HG03045 (cell line): ENCODE results near the gene DIPK1C.
"Not testable (repeated sequence)": the region's sequence is repeated elsewhere in the genome, so short reads cannot be mapped to it uniquely, and the experiment has no call there.

Source experiments
- ATAC-seq: cut with Tn5 transposase; IDR thresholded peaks from one replicate; pipeline ENCODE4 v1.9.1; 2021; ENCODE audit warnings: mild to moderate bottlenecking, moderate library complexity; ENCODE audit not compliant: unreplicated experiment

DIPK1C gene

GRCh38 chr18:74457043-74457724, at the start of gene DIPK1C:
DIPK1C (minus strand) TSS chr18:74457308; CDS start chr18:74457259, 49 bp downstream.
- no peak for ATAC-seq

- no peak for ATAC-seq
Observed at GRCh38 chr18:74506448-74507084, 49.5 kb upstream of the DIPK1C start.

- no peak for ATAC-seq
Observed at GRCh38 chr18:74505776-74506175, 48.7 kb upstream of the DIPK1C start.

- ATAC-seq = no peak
Observed at GRCh38 chr18:74503137-74503536, 46.0 kb upstream of the DIPK1C start.

- ATAC-seq = no peak
Observed at GRCh38 chr18:74501386-74501785, 44.3 kb upstream of the DIPK1C start.

GRCh38 chr18:74500774-74501173, 43.7 kb upstream of the DIPK1C start:
- not testable (repeated sequence) for ATAC-seq

- ATAC-seq = no peak
Observed at GRCh38 chr18:74500372-74500771, 43.3 kb upstream of the DIPK1C start.

- ATAC-seq = peak; percentile 43
Observed at GRCh38 chr18:74499633-74500032, 42.5 kb upstream of the DIPK1C start.

GRCh38 chr18:74498712-74499627, 41.9 kb upstream of the DIPK1C start:
- ATAC-seq = peak; percentile 33

GRCh38 chr18:74497778-74498177, 40.7 kb upstream of the DIPK1C start:
- no peak for ATAC-seq

- ATAC-seq = no peak
Observed at GRCh38 chr18:74497324-74497676, 40.2 kb upstream of the DIPK1C start.

- peak; percentile 30 for ATAC-seq
Observed at GRCh38 chr18:74496508-74497323, 39.6 kb upstream of the DIPK1C start.

- peak; percentile 78 for ATAC-seq
Observed at GRCh38 chr18:74495581-74496507, 38.7 kb upstream of the DIPK1C start, which contains the start of gene CNDP2. CNDP2 (plus strand) TSS chr18:74496363; CDS start chr18:74499974, 3,611 bp downstream.

- no peak for ATAC-seq
Observed at GRCh38 chr18:74494514-74494913, 37.4 kb upstream of the DIPK1C start.

GRCh38 chr18:74493689-74494088, 36.6 kb upstream of the DIPK1C start:
- no peak for ATAC-seq

- no peak for ATAC-seq
Observed at GRCh38 chr18:74492259-74492658, 35.2 kb upstream of the DIPK1C start.

GRCh38 chr18:74489676-74490075, 32.6 kb upstream of the DIPK1C start:
- ATAC-seq = no peak

- no peak for ATAC-seq
Observed at GRCh38 chr18:74488864-74489263, 31.8 kb upstream of the DIPK1C start.

- no peak for ATAC-seq
Observed at GRCh38 chr18:74488354-74488753, 31.2 kb upstream of the DIPK1C start.
